NCI-H748 (cell line): ENCODE results near the gene GRIN3A.
A peak's percentile ranks its signal among the peaks of the same experiment; 100 is the strongest.

Experiments
- DNase-seq: peaks from one replicate; lab custom pipeline; 2025; ENCODE audit not compliant: unreplicated experiment; lab: John Stamatoyannopoulos, UW

The GRIN3A gene

DNA sequence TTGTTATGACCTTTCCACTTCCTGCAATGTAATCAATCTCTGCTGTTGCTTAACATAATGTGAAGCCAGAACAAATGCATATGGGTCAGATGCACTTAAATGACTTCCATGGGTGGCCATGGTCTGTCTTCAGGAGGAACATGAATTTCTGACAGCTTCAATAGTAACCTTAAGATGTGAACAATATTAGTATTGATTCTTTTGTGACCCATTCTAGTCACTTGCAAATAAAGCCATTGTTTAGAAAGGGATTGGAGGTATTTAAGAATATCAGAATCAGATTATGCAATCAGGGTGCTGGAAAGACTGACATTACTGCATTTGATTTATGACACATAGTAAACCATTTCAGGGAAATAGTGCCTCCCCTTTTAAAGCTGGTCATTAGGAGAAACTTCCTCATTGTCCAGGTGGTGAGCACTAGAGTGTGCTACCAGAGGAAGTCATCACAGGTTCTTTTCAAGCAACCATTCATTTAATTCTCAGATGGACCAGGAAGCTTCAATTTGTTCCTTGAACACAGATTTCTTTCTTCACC, 32.1 kb downstream of the GRIN3A start:
- DNase-seq, result peak; percentile 22

DNA sequence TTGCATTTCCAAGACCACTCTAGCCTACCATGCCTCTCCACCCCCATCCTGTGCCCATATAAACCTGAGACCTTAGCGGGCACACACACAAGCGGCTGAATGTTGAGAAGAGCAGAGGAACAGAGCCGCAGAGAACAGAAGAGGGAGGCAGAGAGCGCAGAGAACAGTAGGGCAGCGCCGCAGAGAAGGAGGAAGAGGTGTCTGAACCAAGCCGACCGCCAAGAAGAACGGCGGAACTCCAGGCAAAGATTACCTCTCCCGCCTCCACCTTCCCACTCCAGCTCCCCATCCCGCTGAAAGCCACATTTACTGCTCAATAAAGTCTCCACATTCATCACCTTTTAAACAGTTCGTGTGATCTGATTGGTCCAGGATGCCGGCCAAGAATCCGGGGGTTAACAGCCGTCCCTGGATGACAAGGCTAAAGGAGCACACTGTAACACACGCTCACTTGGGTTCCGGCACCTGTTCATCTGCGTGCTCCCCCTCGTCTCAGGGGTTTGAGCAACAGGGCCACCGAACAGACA, 33.2 kb downstream of the GRIN3A start:
- peak; percentile 36 for DNase-seq

DNA sequence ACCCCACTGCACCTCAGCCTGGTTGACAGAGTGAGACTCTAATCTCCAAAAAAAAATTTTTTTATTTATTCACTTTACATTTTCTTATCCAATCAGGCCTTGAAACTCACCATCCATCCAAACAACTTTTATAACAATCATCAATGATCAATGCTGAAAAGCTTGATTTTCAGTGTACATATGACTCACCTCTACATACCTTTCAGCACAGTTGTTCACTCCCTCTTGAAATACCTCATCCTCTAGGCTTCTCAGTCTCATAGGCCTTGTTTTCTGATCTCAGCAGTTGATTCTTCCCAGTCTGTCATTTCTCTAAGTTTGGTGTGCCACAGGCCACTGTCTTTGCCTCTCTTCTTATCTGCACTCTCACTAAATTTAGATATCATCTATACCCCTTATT, 36.2 kb downstream of the GRIN3A start:
- DNase-seq, result no peak

DNA sequence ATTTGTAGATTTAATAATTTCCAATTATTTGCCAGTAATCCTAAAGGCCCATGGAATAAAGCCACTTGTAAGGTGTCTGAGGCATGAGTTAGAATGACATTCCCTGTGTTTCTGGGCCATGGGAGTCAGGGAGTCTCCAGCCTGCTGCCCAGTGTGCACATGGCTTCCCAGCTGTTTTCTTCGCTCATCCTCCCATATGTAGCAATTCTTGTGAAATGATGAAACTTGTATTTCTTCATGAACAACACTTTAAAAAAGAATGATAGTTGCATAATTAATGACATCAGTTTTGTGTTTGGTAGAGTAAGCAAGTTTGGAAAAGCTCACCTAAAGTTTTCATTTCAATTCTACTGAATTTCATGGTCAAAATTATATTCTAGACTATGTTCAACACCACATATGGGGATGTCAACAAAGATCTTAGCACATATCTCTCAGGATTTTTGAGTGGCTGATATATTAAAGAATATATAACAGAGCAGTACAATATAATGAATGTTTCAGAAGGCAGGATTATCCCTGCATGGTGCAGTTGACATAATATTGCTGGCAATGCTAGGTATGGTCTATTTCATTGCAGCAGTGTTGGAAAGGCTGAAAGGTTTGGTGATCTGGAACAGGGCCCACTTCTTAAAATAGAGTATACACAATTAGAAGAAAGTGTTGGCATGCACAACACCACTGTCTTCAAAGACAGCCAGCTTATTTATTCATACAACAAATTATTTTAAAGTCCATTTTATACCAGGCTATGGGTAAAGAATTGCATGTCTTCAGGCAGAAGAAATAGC, 44.7 kb downstream of the GRIN3A start:
- DNase-seq, result no peak

DNA sequence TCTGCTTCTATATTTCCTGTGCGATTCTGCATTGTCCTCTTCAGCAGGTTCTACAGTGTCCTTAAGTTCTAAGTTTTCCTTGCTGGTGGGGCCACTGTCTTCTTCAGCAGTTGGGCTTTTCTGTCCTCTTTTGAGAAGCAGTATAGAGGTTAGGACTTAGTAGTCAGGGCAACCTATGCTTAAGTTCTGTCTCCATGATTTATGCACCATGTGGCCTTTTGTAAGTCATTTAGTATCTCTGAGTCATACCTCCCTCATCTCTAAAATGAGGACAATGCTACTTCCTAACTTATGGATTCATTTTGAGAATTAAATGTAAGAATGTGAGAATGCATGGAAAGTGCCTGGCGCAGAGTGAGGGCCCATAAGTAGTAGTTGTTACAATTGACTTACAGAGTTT, 46.8 kb downstream of the GRIN3A start:
- no peak for DNase-seq

DNA sequence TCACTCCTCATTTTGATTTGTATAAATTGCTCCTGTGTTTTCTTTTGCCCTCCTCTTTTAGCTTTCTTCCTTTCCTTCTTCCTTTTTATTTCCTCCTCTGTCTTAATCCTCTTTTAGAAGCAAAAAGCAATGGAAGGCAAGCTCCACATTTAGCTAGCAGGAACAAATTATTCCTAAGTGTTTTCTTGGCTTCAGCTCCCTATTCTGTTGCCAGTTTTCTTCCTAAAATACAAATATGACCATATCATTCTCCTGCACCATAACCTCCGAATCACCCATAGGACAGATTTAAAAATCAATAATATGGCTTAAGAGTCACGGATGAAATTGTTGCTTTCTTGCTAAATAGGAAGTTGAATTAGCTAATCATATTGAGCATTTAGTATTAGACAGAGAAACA, 49.4 kb downstream of the GRIN3A start:
- no peak for DNase-seq

DNA sequence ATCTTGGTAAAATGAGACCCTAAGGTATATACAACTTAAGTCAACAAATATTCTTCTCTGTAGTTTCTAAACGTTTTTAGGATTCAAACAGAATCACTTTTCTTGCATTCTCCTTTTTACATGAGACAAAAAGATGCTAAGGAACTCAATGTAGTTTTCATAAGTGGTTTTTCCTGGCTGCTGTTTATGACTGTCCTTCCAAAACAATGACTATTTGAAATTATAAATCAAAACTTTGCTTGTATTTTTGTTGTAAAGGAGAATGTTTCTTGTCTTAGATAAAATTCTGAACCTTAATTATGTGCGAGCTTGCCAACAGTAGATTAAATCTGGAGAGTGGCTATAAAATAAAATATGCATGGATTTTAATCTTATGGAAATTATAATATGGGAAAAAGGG, 53.8 kb downstream of the GRIN3A start:
- no peak for DNase-seq

DNA sequence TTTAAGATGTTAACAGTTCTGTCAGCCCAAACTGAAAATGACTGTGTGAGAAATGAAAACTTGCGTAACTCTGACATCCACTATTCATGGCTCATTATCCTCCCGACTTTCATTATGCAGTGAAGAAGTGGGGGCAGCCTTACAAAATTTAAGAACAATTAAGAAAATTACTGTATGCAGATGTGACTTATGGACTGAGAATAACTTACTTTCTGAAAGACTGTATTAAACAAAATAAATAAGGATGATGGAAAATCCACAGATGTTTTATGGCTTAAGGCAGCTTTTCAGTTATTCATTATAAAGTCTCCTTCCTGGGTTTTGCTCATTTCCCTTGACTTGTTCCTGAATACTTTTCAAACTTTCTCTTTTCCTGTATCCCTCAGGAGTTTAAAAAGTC, 55.2 kb downstream of the GRIN3A start:
- no peak for DNase-seq

DNA sequence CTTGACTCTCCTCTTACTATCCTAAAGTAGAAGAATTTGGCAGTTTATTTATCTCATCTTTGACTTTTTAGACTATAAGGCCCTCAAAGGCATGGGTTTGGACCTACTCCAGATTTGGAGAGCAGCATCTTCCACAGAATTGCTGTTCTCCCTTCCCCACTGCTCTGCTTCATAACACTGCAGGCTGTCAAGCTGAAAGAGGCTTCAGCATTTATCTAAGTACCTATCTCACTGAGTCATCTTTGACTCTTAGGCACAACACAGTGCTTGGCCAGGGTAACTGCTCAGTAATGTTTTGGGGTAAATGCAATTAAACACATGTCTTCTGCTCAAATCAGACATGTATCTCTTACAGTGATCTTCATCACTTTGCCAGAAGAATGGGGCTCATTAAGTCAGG, 60.6 kb downstream of the GRIN3A start:
- no peak for DNase-seq

DNA sequence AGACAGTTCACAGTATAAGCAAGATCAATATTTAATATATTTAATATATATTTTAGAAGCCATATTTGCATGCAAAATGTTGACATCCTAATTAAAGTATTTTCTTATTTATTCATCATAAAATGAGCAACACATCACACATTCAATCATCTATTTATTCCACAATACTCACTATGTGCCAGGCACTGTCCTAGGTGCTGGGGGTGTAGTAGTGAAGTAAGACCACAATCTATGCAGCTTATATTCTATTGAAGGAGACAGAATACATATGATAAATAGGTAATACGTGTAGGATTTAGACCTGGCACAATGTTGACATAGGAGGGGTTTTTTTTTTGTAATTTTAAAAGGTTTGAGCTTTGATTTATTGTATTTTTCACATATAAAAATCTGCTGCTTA, 63.1 kb downstream of the GRIN3A start:
- no peak for DNase-seq

DNA sequence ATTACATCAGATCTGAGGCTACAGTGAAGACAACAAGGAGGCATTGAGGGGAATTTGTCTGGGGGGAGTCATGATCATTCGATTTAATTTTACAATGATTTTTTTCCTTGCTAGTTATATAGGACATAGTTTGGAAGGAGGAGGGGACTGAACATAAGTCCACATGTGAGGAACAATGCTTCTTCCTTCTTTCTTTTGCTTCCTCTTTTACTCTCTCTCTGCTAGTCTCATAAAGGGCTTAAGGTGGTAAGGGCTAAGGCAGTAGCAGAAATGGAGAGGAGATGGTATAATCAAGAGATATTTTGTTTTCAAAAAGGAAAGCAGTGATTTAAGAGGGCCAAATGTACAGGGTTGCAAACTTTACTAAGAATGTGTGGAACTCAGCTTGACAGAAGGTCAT, 64.3 kb downstream of the GRIN3A start:
- no peak for DNase-seq

DNA sequence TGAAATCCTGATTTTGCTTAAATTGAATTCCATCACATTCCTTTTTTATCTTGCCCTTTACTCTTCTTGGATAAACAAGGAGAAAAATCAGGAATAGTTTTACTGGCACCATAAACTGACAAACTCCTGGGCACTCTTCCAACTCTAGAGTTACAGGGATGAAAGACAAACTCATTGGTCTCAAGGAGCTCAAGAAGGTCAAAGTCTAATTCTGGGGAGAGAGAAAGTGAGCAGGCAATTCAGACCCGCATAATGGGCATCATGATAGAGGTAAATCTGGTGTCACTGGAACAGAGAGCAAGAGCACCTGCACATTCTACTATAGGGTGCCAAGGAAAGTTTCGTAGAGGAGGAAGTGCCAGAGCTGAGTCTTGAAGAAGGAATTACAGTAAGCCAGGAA, 64.8 kb downstream of the GRIN3A start:
- no peak for DNase-seq

DNA sequence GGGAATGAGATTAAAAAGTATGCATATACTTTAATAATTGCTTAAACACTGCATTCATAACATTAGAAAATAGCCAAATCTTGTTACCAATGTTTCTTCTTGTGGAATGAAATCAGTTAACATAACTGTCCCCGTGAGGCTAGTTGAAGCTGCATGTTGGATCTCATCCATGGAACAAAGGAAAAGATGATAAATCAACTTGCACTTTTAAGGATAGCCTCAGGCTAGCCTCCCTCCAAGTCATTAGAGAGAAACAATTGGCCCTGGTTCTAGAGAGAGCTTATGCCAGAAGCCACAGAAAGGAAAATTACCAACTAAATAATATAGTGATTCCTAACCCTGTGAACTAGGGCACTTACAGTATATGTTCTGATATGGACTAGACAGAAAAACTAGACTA, 66.9 kb downstream of the GRIN3A start:
- no peak for DNase-seq

DNA sequence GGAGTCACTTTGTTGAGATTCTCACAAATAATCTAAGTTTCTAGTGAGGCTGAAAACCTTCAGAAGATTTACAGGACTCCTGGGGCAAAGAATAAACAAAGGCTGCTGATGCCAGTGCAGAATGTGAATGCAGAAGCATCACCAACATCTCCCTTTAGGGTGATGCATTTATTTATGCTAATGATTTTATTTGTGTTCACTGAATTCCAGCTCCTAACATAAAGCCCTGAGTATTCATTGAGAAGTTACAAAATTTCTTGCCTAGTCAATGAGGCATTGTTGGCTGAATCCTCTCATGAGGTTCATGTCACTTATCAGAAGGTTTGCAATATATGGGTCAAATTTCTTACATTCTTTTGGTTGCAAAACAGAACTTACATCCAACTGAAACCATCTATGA, 70.0 kb downstream of the GRIN3A start:
- DNase-seq, result no peak

DNA sequence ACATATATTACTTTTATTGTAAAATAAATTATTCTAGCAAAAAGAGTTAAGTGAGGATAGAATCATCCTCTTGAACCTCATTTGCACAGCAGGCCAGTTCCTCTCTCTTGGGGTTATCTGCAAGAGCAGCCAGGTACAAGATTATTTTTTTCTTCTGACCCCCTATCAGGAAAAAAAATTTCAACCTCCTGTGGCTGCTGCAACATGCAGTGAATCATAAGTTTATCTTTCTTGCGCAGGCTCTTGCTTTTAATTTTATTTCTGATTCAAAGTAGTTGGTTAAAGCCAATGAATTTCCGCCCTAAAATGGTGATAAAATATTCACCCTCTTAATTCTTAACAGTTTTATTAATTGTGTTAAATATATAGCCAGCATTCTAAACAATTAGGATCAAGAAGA, 74.0 kb downstream of the GRIN3A start:
- DNase-seq, result no peak

DNA sequence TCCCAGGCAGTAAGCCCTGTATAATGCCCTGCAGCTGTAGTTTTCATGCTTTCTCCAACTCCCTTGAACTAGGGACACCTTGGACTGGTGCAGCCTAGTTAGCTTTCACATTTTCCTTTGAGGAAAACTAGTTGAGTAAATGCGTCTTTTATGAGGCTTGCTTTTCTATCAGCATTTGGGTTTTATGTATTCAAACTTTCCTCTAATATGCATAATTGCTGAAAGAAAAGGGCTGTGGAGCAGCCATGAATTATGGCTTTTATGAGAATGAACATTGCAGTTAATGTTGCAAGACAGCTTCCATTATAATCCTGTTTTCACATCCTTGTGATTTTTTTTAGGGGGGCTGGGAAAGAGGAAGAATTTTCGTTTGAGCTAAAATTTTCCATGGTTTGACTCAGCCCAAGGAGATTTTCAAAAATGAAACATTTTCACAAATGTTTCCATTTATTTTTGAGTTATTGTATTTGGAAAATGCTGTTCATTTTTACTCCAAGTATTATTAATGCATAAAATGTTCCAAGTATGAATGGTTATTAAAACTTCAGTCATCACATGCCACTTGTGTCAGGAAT, 85.8 kb downstream of the GRIN3A start:
- DNase-seq, result no peak

DNA sequence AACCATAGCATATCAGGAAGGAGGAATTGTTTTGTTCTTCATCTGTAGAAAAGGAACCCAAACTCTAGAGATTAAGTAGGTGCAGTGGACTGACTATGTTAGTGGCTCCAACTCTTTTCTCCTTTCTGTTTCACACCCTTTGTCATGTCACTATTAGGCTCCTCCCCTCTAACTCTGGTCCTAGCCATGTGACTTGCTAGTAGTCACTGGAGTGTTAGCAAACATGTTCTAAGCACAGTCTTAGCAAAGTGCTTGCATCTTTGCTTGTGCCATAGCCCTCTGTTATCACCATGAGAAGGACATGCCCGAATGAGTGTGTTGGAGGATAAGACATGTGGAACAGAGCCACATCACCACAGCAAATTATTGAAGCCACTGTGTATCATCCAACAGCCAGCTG, 88.3 kb downstream of the GRIN3A start:
- no peak for DNase-seq

DNA sequence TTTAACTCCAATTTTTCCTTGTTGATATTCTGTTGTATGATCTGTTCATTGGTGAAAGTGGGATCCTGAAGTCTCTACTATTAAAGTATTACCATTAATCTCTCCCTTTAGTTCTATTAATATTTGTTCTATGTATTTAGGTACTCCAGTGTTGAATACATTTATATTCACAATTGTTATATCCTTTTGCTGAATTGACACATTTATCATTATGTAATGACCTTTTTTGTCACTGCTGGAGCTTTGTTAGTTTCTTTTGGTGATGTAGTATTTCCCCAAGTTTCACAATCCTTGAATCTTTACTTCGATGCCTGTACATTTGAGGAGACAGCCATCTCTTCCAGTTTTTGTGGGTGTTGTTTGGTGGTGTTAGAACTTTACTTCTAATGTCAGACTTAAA, 90.0 kb downstream of the GRIN3A start:
- DNase-seq, result no peak

DNA sequence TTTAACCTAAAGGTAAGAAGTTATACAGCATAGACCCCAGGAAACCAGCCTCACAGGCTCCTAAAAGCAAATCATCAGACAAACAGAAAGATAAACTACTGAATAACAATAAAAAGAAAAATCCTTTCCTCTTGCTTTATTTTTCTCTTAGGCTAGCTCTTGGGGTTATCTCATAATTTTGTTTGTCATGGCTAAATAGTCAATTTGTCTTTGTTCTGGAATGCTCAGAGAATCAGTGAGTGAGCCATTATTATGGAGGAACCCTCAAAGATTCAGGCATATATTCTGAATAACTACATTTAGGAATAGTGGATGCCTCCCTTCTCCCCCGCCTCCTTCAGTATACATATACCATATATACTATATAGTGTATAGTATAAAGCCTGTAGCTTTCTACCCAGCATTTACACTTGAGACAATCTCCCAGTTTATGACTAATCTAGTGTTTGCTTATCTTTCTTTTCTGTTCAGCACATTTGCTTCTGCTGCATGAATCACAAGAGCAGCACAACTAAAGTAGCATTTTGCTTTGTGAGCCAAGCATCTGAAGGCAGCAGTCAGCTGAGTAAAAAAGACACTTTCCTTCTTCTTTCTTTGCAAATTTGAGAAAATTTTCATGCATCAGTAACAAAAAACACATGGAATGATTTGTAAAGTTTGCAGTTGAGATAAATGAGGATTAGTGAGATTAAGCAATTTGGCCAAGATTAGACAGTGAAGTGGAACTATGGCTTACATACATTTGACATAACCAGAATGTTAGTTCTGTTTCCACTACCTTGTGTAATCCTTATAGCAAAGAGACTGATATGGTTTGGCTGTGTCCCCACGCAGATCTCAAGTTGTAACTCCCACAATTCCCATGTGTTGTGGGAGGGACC, 98.4 kb downstream of the GRIN3A start:
- no peak for DNase-seq

DNA sequence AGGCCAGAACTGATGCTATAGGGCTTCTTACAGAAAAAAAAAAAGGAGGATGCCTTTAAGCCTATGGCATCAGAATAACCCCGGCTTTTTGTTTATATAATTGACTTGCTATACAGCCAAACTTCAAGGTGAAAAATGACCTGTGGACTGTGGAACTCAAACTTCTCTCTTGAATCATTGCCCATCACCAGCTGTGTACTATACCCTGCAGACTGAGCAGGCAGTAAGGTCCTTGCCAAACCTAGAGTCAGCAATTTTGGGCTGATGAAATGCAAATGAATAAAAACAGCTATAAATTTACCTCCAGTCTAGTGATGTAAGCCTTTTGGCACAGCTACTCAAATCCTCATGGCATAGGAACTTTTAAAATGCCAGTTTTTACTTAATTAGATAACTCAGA, 99.1 kb downstream of the GRIN3A start:
- no peak for DNase-seq

DNA sequence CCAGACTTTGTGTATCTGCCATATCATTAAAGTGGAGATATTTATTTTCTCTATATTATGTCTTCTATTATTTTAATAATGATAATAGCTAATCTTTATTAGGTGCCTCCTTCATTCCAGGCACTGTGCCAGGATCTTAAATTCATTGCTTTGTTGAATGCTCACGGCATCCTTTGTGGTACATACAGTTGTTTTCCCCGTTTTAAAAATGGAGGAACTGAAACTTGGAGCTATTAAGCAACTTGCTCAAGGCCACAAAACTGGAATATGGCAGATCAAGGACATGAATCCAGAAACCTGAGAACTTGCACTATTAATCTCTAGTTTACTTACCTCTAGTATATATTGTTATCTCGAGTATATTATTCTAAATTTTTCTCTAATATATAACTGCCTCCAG, 102.2 kb downstream of the GRIN3A start:
- DNase-seq, result no peak

DNA sequence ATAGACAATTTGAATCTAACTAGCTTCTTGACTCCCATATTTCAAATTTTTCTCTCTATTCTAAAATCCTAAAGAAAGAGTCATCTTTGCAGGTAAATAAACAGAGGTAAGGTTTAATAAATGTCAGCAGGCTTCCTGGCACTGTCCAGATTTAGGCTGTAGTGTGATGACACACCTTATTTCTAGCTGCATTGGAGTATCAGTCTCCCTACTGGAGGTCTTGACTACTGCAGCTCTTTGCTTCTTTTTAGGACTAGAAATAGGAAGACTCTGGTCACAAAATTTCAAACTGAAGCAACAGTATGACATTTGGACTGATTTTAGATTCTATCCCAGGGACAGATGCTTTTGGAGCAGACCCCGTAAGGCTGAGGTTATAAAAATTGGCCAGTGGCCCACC, 103.0 kb downstream of the GRIN3A start:
- DNase-seq, result no peak
